HepG2 (cell line): ENCODE measurements around the gene DND1. TPM values are rescaled to one million over a fixed set of nuclear protein-coding genes. Genes with fewer than 3 reads are reported as not detected.
A peak's percentile ranks its signal among the peaks of the same experiment; 100 is the strongest.

Source experiments
- BRCA1 ChIP-seq: sonication (generic); formaldehyde crosslinking; IDR thresholded peaks from 2 replicates; pipeline ENCODE4 v1.4.0; 2020; ENCODE audit warnings: missing genetic modification reagents
- BRD4 ChIP-seq: sonication (generic); formaldehyde crosslinking; IDR thresholded peaks from 2 replicates; pipeline ENCODE4 v1.4.0; 2020; ENCODE audit warnings: missing genetic modification reagents
- CC2D1A ChIP-seq: sonication (generic); formaldehyde crosslinking; IDR thresholded peaks from 2 replicates; pipeline ENCODE4 v1.8.1; 2023; ENCODE audit warnings: mild to moderate bottlenecking, missing genetic modification reagents
- CREB3 ChIP-seq: sonication (generic); formaldehyde crosslinking; IDR thresholded peaks from 2 replicates; pipeline ENCODE4 v1.5.0; 2020; ENCODE audit warnings: missing genetic modification reagents
- FOSL1 ChIP-seq: sonication (generic); formaldehyde crosslinking; IDR thresholded peaks from 2 replicates; pipeline ENCODE4 v1.9.0; 2021; ENCODE audit warnings: missing genetic modification reagents, borderline replicate concordance
- GTF2F1 ChIP-seq: fragments of 150-350 bp; IDR thresholded peaks from 2 replicates; pipeline ENCODE4 v1.6.1; 2014; ENCODE audit warnings: low read length
- HDAC1 ChIP-seq: sonication (generic); formaldehyde crosslinking; IDR thresholded peaks from 2 replicates; pipeline ENCODE4 v1.5.1; 2020; ENCODE audit warnings: mild to moderate bottlenecking, missing genetic modification reagents
- KDM4B ChIP-seq: sonication (generic); formaldehyde crosslinking; IDR thresholded peaks from 2 replicates; pipeline ENCODE4 v1.4.0; 2020; ENCODE audit warnings: missing genetic modification reagents
- SETDB1 ChIP-seq: sonication (generic); formaldehyde crosslinking; IDR thresholded peaks from 2 replicates; pipeline ENCODE4 v1.5.1; 2020; ENCODE audit warnings: missing genetic modification reagents, mild to moderate bottlenecking, borderline replicate concordance
- SNAPC2 ChIP-seq: sonication (generic); formaldehyde crosslinking; IDR thresholded peaks from 2 replicates; pipeline ENCODE4 v1.8.1; 2022; ENCODE audit warnings: mild to moderate bottlenecking, missing genetic modification reagents
- SRF ChIP-seq: IDR thresholded peaks from 2 replicates; pipeline ENCODE4 v1.6.1; 2011; ENCODE audit warnings: mild to moderate bottlenecking, low read depth, low read length, moderate library complexity
- ZNF326 ChIP-seq: sonication (generic); formaldehyde crosslinking; IDR thresholded peaks from 2 replicates; pipeline ENCODE4 v1.4.0; 2020; ENCODE audit warnings: missing genetic modification reagents, borderline replicate concordance
- ZNF660 ChIP-seq: sonication (generic); formaldehyde crosslinking; IDR thresholded peaks from 2 replicates; pipeline ENCODE4 v1.5.1; 2020; ENCODE audit warnings: mild to moderate bottlenecking, low read depth, missing genetic modification reagents, borderline replicate concordance
- polyA plus RNA-seq, 8 experiments: library from polyadenylated mRNA; depleted of rRNA in 3 of 8; stranded (reverse) in 7 of 8; unstranded in 1 of 8; fragments of >200 nt; fragmentation: Illumina TruSeq in 4 of 8; extraction: Trizol in 4 of 8; gene quantifications; 2 replicates each; pipeline versions ENCODE4 v1.2.1 to v1.2.3, GENCODE V29; 2011 to 2016; ENCODE audit warnings: low read depth in 4 of 8, missing spikeins in 1 of 8, mixed read lengths in 1 of 8; ENCODE audit not compliant: insufficient read depth in 1 of 8
- total RNA-seq, 5 experiments: library from RNA; depleted of rRNA; stranded (reverse); fragments of >200 nt; fragmentation: Illumina TruSeq; extraction: Trizol; gene quantifications; 2 replicates each; pipeline ENCODE4 v1.2.3, GENCODE V29; 2016; ENCODE audit warnings: low read depth in 1 of 5
- TF ChIP-seq, protein P1 (sequence below): sonication (generic); formaldehyde crosslinking; IDR thresholded peaks from 2 replicates; pipeline ENCODE4 v1.5.0; 2020; ENCODE audit warnings: missing genetic modification reagents
- TF ChIP-seq, protein P2 (sequence below): sonication (generic); formaldehyde crosslinking; IDR thresholded peaks from 2 replicates; pipeline ENCODE4 v1.9.0; 2021; ENCODE audit warnings: missing genetic modification reagents, borderline replicate concordance
- TF ChIP-seq, protein P3 (sequence below): sonication (generic); formaldehyde crosslinking; IDR thresholded peaks from 2 replicates; pipeline ENCODE4 v1.8.1; 2023; ENCODE audit warnings: mild to moderate bottlenecking, missing genetic modification reagents

The DND1 gene
- total and polyA plus RNA-seq, 2 of the 13 experiments (the other 11 are each of a cell fraction or from before 2014, with no cell fraction given), result 0.48 to 0.55 TPM

- peak; percentile 97 for TF ChIP-seq HDAC1 (CRISPR knock-in tag)
- TF ChIP-seq BRD4 (CRISPR knock-in tag), result peak; percentile 83
- TF ChIP-seq KDM4B (CRISPR knock-in tag), result no peak; the same call in 1 of the 2 replicates
- TF ChIP-seq CC2D1A, result 0 out of 2 replicates have a peak, but pooled peaks have one; percentile 17
- no peak for TF ChIP-seq FOSL1 (CRISPR knock-in tag)
- no peak; the same call in 1 of the 2 replicates for TF ChIP-seq SNAPC2 (CRISPR knock-in tag)
- TF ChIP-seq, protein P1, sequence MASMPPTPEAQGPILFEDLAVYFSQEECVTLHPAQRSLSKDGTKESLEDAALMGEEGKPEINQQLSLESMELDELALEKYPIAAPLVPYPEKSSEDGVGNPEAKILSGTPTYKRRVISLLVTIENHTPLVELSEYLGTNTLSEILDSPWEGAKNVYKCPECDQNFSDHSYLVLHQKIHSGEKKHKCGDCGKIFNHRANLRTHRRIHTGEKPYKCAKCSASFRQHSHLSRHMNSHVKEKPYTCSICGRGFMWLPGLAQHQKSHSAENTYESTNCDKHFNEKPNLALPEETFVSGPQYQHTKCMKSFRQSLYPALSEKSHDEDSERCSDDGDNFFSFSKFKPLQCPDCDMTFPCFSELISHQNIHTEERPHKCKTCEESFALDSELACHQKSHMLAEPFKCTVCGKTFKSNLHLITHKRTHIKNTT (CRISPR knock-in tag), result no peak
- no peak for TF ChIP-seq ZNF326 (CRISPR knock-in tag)
- TF ChIP-seq, protein P2, sequence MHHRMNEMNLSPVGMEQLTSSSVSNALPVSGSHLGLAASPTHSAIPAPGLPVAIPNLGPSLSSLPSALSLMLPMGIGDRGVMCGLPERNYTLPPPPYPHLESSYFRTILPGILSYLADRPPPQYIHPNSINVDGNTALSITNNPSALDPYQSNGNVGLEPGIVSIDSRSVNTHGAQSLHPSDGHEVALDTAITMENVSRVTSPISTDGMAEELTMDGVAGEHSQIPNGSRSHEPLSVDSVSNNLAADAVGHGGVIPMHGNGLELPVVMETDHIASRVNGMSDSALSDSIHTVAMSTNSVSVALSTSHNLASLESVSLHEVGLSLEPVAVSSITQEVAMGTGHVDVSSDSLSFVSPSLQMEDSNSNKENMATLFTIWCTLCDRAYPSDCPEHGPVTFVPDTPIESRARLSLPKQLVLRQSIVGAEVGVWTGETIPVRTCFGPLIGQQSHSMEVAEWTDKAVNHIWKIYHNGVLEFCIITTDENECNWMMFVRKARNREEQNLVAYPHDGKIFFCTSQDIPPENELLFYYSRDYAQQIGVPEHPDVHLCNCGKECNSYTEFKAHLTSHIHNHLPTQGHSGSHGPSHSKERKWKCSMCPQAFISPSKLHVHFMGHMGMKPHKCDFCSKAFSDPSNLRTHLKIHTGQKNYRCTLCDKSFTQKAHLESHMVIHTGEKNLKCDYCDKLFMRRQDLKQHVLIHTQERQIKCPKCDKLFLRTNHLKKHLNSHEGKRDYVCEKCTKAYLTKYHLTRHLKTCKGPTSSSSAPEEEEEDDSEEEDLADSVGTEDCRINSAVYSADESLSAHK (CRISPR knock-in tag), result no peak; the same call in 1 of the 2 replicates
- TF ChIP-seq ZNF660 (CRISPR knock-in tag), result no peak
- TF ChIP-seq, protein P3, sequence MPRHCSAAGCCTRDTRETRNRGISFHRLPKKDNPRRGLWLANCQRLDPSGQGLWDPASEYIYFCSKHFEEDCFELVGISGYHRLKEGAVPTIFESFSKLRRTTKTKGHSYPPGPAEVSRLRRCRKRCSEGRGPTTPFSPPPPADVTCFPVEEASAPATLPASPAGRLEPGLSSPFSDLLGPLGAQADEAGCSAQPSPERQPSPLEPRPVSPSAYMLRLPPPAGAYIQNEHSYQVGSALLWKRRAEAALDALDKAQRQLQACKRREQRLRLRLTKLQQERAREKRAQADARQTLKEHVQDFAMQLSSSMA (CRISPR knock-in tag), result peak; percentile 88
- TF ChIP-seq BRCA1, result peak; percentile 64; the same call in 1 of the 2 replicates
- TF ChIP-seq SETDB1 (CRISPR knock-in tag), result no peak
- no peak; the same call in 1 of the 2 replicates for TF ChIP-seq CREB3 (CRISPR knock-in tag)
- TF ChIP-seq SRF, result peak; percentile 56; the same call in 1 of the 2 replicates
- TF ChIP-seq GTF2F1, result no peak
- TF ChIP-seq, all 625 proteins: peak for 329
These were observed 17.9 kb upstream of the DND1 start, which contains the start of the genes HARS1 and HARS2 (continued) for GRCh38 chr5:140690941-140691924.
